ENCODE results near the gene FN1.
"Not testable (repeated sequence)": the region's sequence is repeated elsewhere in the genome, so short reads cannot be mapped to it uniquely, and the experiment has no call there.

The FN1 gene

GRCh38 chr2:215363461-215364156, 72.3 kb downstream of the FN1 start:
- no peak for DNase-seq

DNA sequence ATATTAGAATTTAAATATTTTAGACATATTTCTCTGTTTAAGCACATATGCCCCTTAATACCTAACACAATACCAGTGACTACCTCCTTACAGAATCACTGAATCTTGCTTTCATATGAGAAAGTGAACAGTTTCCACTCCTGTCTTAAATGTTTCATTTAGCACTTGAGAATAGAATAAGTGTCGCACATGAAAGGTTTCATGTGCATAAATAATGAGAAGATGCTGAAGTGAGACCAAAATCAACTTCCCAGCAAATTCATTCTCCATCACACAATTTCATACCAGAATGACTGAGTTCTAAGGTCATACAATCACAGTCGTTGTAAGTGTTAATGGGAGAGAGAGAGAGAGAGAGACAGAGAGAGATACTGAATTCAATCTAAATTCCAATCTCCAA, 72.8 kb downstream of the FN1 start:
- no peak for DNase-seq

- no peak for DNase-seq
These were observed 73.3 kb downstream of the FN1 start for GRCh38 chr2:215362562-215362904.

GRCh38 chr2:215361876-215362561, 73.8 kb downstream of the FN1 start:
- DNase-seq: no peak

- DNase-seq: no peak
These were observed 74.5 kb downstream of the FN1 start for GRCh38 chr2:215361211-215361875.

- DNase-seq: no peak
These were observed 75.3 kb downstream of the FN1 start for GRCh38 chr2:215360596-215360995.

DNA sequence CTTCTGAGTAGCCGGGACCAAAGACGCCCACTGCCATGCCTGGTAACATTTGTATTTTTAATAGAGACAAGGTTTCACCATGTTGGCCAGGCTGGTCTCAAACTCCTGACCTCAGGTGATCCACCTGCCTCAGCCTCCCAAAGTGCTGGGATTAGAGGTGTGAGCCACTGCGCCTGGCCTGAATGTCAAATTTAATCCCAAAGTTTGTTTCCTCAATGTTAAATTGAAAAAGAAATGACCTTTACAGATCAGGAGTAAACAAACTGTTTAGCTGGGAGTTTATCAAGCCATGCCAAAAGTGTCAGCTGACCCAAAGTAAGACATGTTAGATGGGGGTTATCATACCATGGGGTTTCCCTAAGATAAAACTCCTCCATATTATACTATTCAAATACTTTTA, 75.8 kb downstream of the FN1 start:
- DNase-seq: not testable (repeated sequence)

- DNase-seq: no peak
These were observed 76.3 kb downstream of the FN1 start for GRCh38 chr2:215359576-215359922.

DNA sequence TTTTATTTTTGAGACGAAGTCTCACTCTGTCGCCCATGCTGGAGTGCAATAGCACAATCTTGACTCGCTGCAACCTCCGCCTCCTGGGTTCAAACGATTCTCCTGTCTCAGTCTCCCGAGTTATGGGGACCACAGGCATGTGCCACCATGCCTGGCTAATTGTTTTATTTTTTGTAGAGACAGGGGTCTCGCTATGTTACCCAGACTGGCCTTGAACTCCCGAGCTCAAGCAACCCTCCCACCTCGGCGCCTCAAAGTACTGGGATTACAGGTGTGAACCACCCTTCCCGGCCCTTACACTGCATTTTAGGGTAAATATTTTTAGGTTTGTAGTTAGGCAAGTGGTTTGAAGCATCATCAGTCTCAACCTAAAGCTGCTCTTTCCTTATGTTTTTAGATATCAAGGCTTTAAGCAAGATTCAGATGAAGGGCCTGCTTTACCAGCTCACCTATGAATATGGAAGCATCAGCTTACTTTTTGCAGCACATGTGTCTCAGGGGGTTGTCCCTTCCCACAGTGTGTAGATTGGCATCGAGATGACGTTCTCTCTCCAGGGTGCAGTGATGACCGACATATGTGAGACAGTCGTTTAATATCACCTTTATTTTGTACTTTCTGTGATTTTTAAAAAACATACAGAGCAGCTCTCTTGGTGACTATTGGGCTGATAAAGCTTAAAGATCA, 76.8 kb downstream of the FN1 start:
- no peak for DNase-seq

DNA sequence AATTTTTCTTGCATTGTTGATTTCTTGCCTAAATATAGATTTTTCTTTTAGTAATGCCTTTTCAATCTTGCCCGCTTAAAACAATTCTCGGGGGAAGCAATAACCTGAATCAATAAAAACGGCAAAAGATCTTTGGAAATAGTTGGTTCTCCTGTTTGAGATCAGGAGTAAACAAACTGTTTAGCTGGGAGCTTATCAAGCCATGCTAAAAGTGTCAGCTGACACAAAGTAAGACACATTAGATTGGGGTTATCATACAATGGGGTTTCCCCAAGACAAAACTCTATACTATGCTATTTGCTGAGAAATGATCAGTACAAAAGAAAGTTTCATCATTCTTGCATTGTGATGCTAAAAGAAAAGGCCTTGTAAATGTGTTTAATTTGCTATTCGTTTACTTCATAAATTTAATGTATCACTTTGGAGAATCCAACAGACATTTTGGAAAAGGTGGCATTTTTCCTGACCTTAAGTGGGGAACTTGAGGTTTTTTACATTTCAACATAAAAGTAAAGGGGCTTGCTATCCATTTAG, 77.5 kb downstream of the FN1 start:
- no peak for DNase-seq

GRCh38 chr2:215357660-215358059, 78.2 kb downstream of the FN1 start:
- no peak for DNase-seq

GRCh38 chr2:215356948-215357461, 78.9 kb downstream of the FN1 start:
- no peak for DNase-seq

DNA sequence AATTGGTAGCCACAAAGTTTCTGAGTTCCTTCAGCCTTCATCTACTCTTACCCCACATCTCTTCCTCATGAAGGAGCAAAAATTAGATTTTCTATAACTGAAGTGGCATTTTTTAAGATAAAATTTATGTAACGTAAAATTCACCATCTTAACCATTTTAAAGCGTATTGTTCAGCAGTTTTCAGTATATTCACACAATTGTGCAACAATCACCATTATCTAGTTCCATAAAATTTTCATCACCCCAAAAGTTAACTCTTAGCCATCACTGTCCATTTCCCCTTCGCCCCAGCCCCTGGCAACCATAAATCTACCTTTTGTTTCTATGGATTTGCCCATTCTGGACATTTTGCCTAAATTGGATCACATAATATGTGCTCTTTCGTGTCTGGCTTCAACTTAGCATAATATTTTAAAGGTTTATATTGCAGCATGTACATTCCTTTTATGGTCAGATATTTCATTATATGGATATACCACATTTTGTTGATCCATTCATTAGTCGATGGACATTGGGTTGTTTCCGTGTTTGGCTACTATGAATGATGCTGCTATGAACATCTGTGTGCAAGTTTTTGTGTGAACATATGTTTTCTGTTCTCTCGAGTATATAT, 79.4 kb downstream of the FN1 start:
- DNase-seq: no peak

DNA sequence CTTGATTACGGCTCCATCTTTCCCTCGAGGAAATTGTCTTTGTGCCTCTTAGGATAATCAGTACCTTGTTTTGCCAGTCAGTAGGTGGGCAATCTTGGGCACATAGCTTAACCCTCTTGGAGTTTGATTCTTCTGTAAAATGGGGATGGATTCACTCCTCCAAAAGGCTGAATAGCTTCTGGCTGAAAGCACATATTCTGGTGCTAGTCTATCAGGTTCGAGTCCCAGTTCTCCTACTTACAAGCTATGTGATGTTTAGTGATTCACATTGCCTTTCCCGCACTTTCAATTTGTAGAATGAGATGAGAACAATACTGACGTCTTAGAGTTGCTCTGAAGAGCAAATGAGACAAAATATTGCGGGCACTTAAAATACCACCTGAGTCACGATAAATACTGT, 80.1 kb downstream of the FN1 start:
- no peak for DNase-seq

GRCh38 chr2:215354771-215355695, 80.8 kb downstream of the FN1 start:
- DNase-seq: no peak

GRCh38 chr2:215352602-215353001, 83.3 kb downstream of the FN1 start:
- no peak for DNase-seq

GRCh38 chr2:215347878-215348277, 88.0 kb downstream of the FN1 start:
- DNase-seq: no peak

- no peak for DNase-seq
These were observed 96.8 kb downstream of the FN1 start for GRCh38 chr2:215338883-215339679.

DNA sequence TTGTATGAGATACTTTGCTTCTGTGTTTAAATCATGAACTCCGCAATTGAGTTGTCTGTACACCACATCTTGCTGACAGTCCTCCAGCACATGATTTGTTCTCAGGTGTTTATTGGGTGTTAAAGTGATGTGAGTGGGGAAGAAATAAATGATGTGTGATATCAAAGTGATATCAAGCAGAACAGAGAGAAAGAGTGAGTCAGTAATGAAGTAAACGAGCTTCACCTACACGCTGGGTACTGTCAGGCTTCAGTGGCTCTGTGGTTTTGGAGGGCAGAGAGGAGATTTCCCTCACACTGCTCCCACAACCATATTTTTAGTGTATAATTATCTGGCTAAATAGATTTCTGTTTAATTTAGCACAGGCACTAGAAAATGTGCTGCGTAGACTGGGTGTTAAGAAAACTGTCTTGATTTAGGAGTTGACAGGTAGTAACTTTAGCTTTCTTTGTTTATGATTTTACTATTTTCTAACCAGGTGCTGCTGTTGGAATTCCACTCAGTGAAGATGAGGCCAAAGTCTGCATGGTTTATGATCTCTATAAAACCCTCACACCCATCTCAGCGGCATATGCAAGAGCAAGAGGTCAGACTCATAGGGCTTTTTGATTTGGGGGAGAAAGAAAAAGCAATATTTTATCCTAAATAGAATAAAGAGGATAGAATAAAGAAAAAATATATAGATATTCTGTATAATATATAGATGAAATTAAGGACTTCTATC, 102.8 kb downstream of the FN1 start:
- no peak for DNase-seq

GRCh38 chr2:215328066-215328465, 107.8 kb downstream of the FN1 start:
- no peak for DNase-seq
